Left lobe of liver (tissue), 2 donors: ENCODE data around the gene AP1B1. TPM values are rescaled to one million over a fixed set of nuclear protein-coding genes. Genes with fewer than 3 reads are reported as not detected.
"Not testable (repeated sequence)": the region's sequence is repeated elsewhere in the genome, so short reads cannot be mapped to it uniquely, and the experiment has no call there.

Source experiments
- ATAC-seq: fragments of 200-7000 bp; cut with Tn5 transposase; one replicate; pipeline ENCODE4 v1.9.1; 2020; ENCODE audit warnings: mild to moderate bottlenecking, moderate library complexity
- DNase-seq: peaks from one replicate; pipeline ENCODE4 v3.0.0-alpha.2; 2020; ENCODE audit warnings: low spot score
- total RNA-seq: library from RNA; stranded (reverse); gene quantifications from one replicate; pipeline ENCODE4 v1.2.1, GENCODE V29; 2021
- donor health status: DM: no; HTN: no; CAD: no; lungs with moderate emphysema.
- donor health status: DM: no; HTN: yes; CAD: no.

The AP1B1 gene
- total RNA-seq, 1 donor from 2014 or later = 37.9 TPM

GRCh38 chr22:29388759-29389090, 355 bp upstream of the AP1B1 start:
- ATAC-seq (no peak), DNase-seq (no peak)

- ATAC-seq (no peak), DNase-seq (no peak)
These were observed 1.7 kb downstream of the AP1B1 start for GRCh38 chr22:29386708-29387107.

- ATAC-seq (no peak), DNase-seq (no peak)
These were observed 2.6 kb downstream of the AP1B1 start for GRCh38 chr22:29385748-29386147.

- no peak for DNase-seq
These were observed 3.1 kb downstream of the AP1B1 start for GRCh38 chr22:29385151-29385704.

GRCh38 chr22:29383740-29384139, 4.6 kb downstream of the AP1B1 start:
- no peak for DNase-seq
- ATAC-seq = no peak

More at GRCh38 chr22:29385151-29385704, 3.1 kb downstream of the AP1B1 start:
- ATAC-seq = no peak

GRCh38 chr22:29382580-29383302, 5.6 kb downstream of the AP1B1 start:
- ATAC-seq (peak; percentile 60), DNase-seq (peak; percentile 55)

- DNase-seq = no peak
- ATAC-seq = no peak
These were observed 7.5 kb downstream of the AP1B1 start for GRCh38 chr22:29380856-29381255.

GRCh38 chr22:29380032-29380781, 8.2 kb downstream of the AP1B1 start:
- ATAC-seq (no peak), DNase-seq (no peak)

- ATAC-seq (no peak), DNase-seq (no peak)
These were observed 9.1 kb downstream of the AP1B1 start for GRCh38 chr22:29379258-29379657.

GRCh38 chr22:29377979-29378378, 10.4 kb downstream of the AP1B1 start:
- peak; percentile 80 for ATAC-seq

GRCh38 chr22:29376705-29377104, 11.7 kb downstream of the AP1B1 start:
- DNase-seq, ATAC-seq: not testable (repeated sequence)

More at GRCh38 chr22:29377979-29378378, 10.4 kb downstream of the AP1B1 start:
- DNase-seq = peak; percentile 78

- ATAC-seq (no peak), DNase-seq (no peak)
These were observed 12.8 kb downstream of the AP1B1 start for GRCh38 chr22:29375398-29376076.

- DNase-seq, ATAC-seq: not testable (repeated sequence)
These were observed 13.6 kb downstream of the AP1B1 start for GRCh38 chr22:29374806-29375205.

GRCh38 chr22:29374401-29374800, 14.0 kb downstream of the AP1B1 start:
- ATAC-seq (no peak), DNase-seq (no peak)

GRCh38 chr22:29370537-29370936, 17.8 kb downstream of the AP1B1 start:
- ATAC-seq (no peak), DNase-seq (no peak)

GRCh38 chr22:29369460-29369859, 18.9 kb downstream of the AP1B1 start:
- peak; percentile 62 for ATAC-seq
- DNase-seq = no peak

GRCh38 chr22:29359469-29359868, 28.9 kb downstream of the AP1B1 start:
- ATAC-seq = peak; percentile 91
- peak; percentile 72 for DNase-seq

GRCh38 chr22:29357193-29357890, 31.0 kb downstream of the AP1B1 start:
- DNase-seq, ATAC-seq: not testable (repeated sequence)

- DNase-seq = no peak
- ATAC-seq = no peak
These were observed 34.5 kb downstream of the AP1B1 start for GRCh38 chr22:29353860-29354259.

- DNase-seq (no peak), ATAC-seq (no peak)
These were observed 35.1 kb downstream of the AP1B1 start for GRCh38 chr22:29353286-29353685.

- DNase-seq (no peak), ATAC-seq (no peak)
These were observed 35.6 kb downstream of the AP1B1 start for GRCh38 chr22:29352778-29353177.
